HCT116 (cell line): ENCODE measurements around the gene PPM1A. TPM values are rescaled to one million over a fixed set of nuclear protein-coding genes. Genes with fewer than 3 reads are reported as not detected.

Experiments
- ATAC-seq: fragments of 200-7000 bp; cut with Tn5 transposase; 2 replicates; pipeline ENCODE4 v1.9.1; 2020; ENCODE audit warnings: mild to moderate bottlenecking, moderate library complexity
- BruUV-seq: library from RNA; stranded (reverse); fragments of 400-500 nt; replicated peaks from 2 replicates; lab custom pipeline; 2021; lab: Mats Ljungman, UMichigan
- CTCF ChIA-PET: fragments of 300-600 bp; sonication (Branson Sonifier 250); formaldehyde crosslinking; loops from one replicate; lab custom pipeline; 2021; ENCODE audit warnings: antibody characterized with exemption; lab: Charles Lee
- POLR2A ChIA-PET: fragments of 300-600, 350-600 bp; sonication (Branson Sonifier 250); formaldehyde crosslinking; loops from one replicate; lab custom pipeline; 2021; ENCODE audit warnings: antibody characterized with exemption; lab: Charles Lee
- RAD21 ChIA-PET, 2 experiments: fragments of 300-600 bp; sonication (Branson Sonifier 250); formaldehyde crosslinking; loops; one replicate each; lab custom pipeline; 2023; ENCODE audit warnings: low total read pairs in 2 of 2; ENCODE audit not compliant: uncharacterized antibody in 2 of 2, unreplicated experiment in 2 of 2, low non-redundant PET in 1 of 2; lab: Charles Lee
- DNase-seq: peaks from one replicate; pipeline ENCODE4 v3.0.0-alpha.2; 2010; ENCODE audit warnings: low read depth, low spot score
- H2AFZ ChIP-seq: fragments of 200-600 bp; shearing (Covaris generic), sonication (generic); 2 replicates; pipeline ENCODE4 v1.6.1; 2017; ENCODE audit warnings: low read depth, mixed run types, mixed read lengths, antibody characterized with exemption, low read length; ENCODE audit not compliant: poor library complexity, severe bottlenecking
- H3K27ac ChIP-seq: 2 replicates; pipeline ENCODE4 v1.5.1; 2012; ENCODE audit warnings: low read depth, low read length
- H3K27me3 ChIP-seq: fragments of 200-600 bp; sonication (generic); 2 replicates; pipeline ENCODE4 v1.6.1; 2016; ENCODE audit warnings: mixed run types, low read length, mixed read lengths; ENCODE audit not compliant: insufficient read depth
- H3K36me3 ChIP-seq, 2 experiments: fragments of 200-500 bp in 1 of 2; fragments of 200-600 bp in 1 of 2; sonication (Bioruptor generic) in 1 of 2; sonication (generic) in 1 of 2; 2 replicates each; pipeline versions ENCODE4 v1.5.1 to v1.6.1; 2014 to 2016; ENCODE audit warnings: low read length in 2 of 2, inconsistent platforms in 1 of 2, mixed read lengths in 1 of 2, mixed run types in 1 of 2; ENCODE audit not compliant: insufficient read depth in 2 of 2, control insufficient read depth in 1 of 2
- H3K4me1 ChIP-seq, 2 experiments: fragments of 200-600 bp in 1 of 2; sonication (generic) in 1 of 2; 2 replicates each; pipeline versions ENCODE4 v1.5.1 to v1.6.1; 2012 to 2017; ENCODE audit warnings: low read length in 2 of 2, inconsistent platforms in 1 of 2, mild to moderate bottlenecking in 1 of 2, mixed read lengths in 1 of 2, mixed run types in 1 of 2, moderate library complexity in 1 of 2; ENCODE audit not compliant: insufficient read depth in 2 of 2, control insufficient read depth in 1 of 2
- H3K4me2 ChIP-seq: fragments of 200-600 bp; sonication (generic); 2 replicates; pipeline ENCODE4 v1.6.1; 2017; ENCODE audit warnings: mixed run types, low read length, mixed read lengths
- H3K4me3 ChIP-seq, 2 experiments: fragments of 200-600 bp in 1 of 2; sonication (generic) in 1 of 2; replicated peaks in 1 of 2; 2 replicates each; pipeline ENCODE4 v1.5.1; 2011 to 2016; ENCODE audit warnings: low read length in 2 of 2, control low read depth in 1 of 2, low read depth in 1 of 2, mild to moderate bottlenecking in 1 of 2, mixed read lengths in 1 of 2, mixed run types in 1 of 2
- H3K79me2 ChIP-seq: fragments of 200-600 bp; sonication (generic); 2 replicates; pipeline ENCODE4 v1.6.1; 2017; ENCODE audit warnings: mild to moderate bottlenecking, mixed run types, low read length, moderate library complexity, mixed read lengths; ENCODE audit not compliant: insufficient read depth
- H3K9ac ChIP-seq: fragments of 200-600 bp; sonication (generic); 2 replicates; pipeline ENCODE4 v1.6.1; 2016; ENCODE audit warnings: low read length, mixed read lengths
- H3K9me2 ChIP-seq: fragments of 200-600 bp; sonication (generic), shearing (Covaris generic); 2 replicates; pipeline ENCODE4 v1.6.1; 2017; ENCODE audit warnings: mixed run types, mild to moderate bottlenecking, moderate library complexity; ENCODE audit not compliant: insufficient read depth
- H3K9me3 ChIP-seq, 2 experiments: fragments of 200-500 bp in 1 of 2; fragments of 200-600 bp in 1 of 2; sonication (Bioruptor generic) in 1 of 2; sonication (generic) in 1 of 2; 2 replicates each; pipeline ENCODE4 v1.6.1; 2014 to 2017; ENCODE audit warnings: low read length in 2 of 2, mixed read lengths in 2 of 2, inconsistent platforms in 1 of 2, low read depth in 1 of 2, mild to moderate bottlenecking in 1 of 2, mixed run types in 1 of 2, moderate library complexity in 1 of 2; ENCODE audit not compliant: control insufficient read depth in 1 of 2, insufficient read depth in 1 of 2
- H4K20me1 ChIP-seq: fragments of 200-600 bp; sonication (generic), shearing (Covaris generic); 2 replicates; pipeline ENCODE4 v1.6.1; 2017; ENCODE audit warnings: mixed run types, mild to moderate bottlenecking, moderate library complexity; ENCODE audit not compliant: insufficient read depth
- CBX3 ChIP-seq: IDR thresholded peaks from 2 replicates; pipeline ENCODE4 v1.6.1; 2012; ENCODE audit warnings: low read depth
- CEBPB ChIP-seq: IDR thresholded peaks from 2 replicates; pipeline ENCODE4 v1.6.1; 2012; ENCODE audit warnings: low read depth
- CTCF ChIP-seq, 3 experiments: fragments of 200-600 bp in 1 of 3; sonication (generic) in 1 of 3; IDR thresholded peaks in 2 of 3; conservative IDR thresholded peaks in 1 of 3; 2 replicates each; pipeline ENCODE4 v1.5.1; 2012 to 2017; ENCODE audit warnings: low read depth in 2 of 3, low read length in 2 of 3, antibody characterized with exemption in 1 of 3, borderline replicate concordance in 1 of 3, control low read depth in 1 of 3, mild to moderate bottlenecking in 1 of 3, mixed read lengths in 1 of 3, mixed run types in 1 of 3, moderate library complexity in 1 of 3; ENCODE audit not compliant: insufficient read depth in 1 of 3
- JUND ChIP-seq: IDR thresholded peaks from 2 replicates; pipeline ENCODE4 v1.6.1; 2012
- POLR2AphosphoS5 ChIP-seq: IDR thresholded peaks from 2 replicates; pipeline ENCODE4 v1.6.1; 2011; ENCODE audit warnings: mild to moderate bottlenecking, low read depth, low read length, moderate library complexity
- RAD21 ChIP-seq: IDR thresholded peaks from 2 replicates; pipeline ENCODE4 v1.6.1; 2012; ENCODE audit warnings: low read depth, mild to moderate bottlenecking
- REST ChIP-seq: IDR thresholded peaks from 2 replicates; pipeline ENCODE4 v1.6.1; 2012; ENCODE audit warnings: low read depth
- SRF ChIP-seq: IDR thresholded peaks from 2 replicates; pipeline ENCODE4 v1.6.1; 2012; ENCODE audit warnings: low read depth
- intact Hi-C: fragments of 100-400 bp; cut with micrococcal nuclease; formaldehyde crosslinking; loops from 2 replicates; pipeline ENCODE4 v1.10.0; 2022
- total RNA-seq: library from RNA; stranded (reverse); gene quantifications from one replicate; pipeline ENCODE4 v1.2.1, GENCODE V29; 2021; ENCODE audit not compliant: unreplicated experiment

PPM1A gene
- total RNA-seq, 1 experiment from 2014 or later, result 32.8 TPM

GRCh38 chr14:60233251-60233650 is 15.8 kb upstream of the PPM1A start (continued):
- TF ChIP-seq REST, result no peak
- TF ChIP-seq SRF, result no peak

- no TSS peak for BruUV-seq
- Histone ChIP-seq H3K27me3 (no peaks in the 10 kb centered on the region), H3K4me2 (no peak overlapping the region), H2AFZ (no peak overlapping the region), H3K79me2 (no peaks in the 10 kb centered on the region), H3K4me3 (no peak overlapping the region), H4K20me1 (no peaks in the 10 kb centered on the region), H3K4me1 (no peaks in the 10 kb centered on the region), H3K9me2 (no peaks in the 10 kb centered on the region), H3K9ac (no peak overlapping the region), H3K27ac (no peak overlapping the region), H3K9me3 (no peaks in the 10 kb centered on the region), H3K36me3 (no peaks in the 10 kb centered on the region)
- DNase-seq (no peak), ATAC-seq (no peak)
- intact Hi-C loops, result no loop called here
- POLR2A ChIA-PET, result interaction anchor here (0.6 to 1.2 kb wide), 2 partner anchors 14 to 143 kb away, joined by 3 to 5 read pairs; no protein-coding TSS in a partner anchor
- TF ChIP-seq RAD21, result no peak
- no peak for TF ChIP-seq CEBPB
- no peak for TF ChIP-seq JUND
- no peak for TF ChIP-seq REST
- no peak for TF ChIP-seq CBX3
- TF ChIP-seq CTCF (IDR thresholded peaks at IDR 0.05 in 2 of 3, conservative IDR thresholded peaks at IDR 0.05 in 1 of 3; ENCODE audit: borderline replicate concordance in 1 of 3, insufficient read depth in 1 of 3, low read depth in 2 of 3, low read length in 2 of 3), result no peak
- no peak for TF ChIP-seq POLR2AphosphoS5
- TF ChIP-seq SRF, result no peak
- CTCF ChIA-PET, result no interaction called here
- RAD21 ChIA-PET, result no interaction called here
Measured at GRCh38 chr14:60233891-60234290, 15.1 kb upstream of the PPM1A start.
